HEK293 (cell line): ENCODE measurements around the gene KIF3B.
A peak's percentile ranks its signal among the peaks of the same experiment; 100 is the strongest.

Experiments used
- CTCF ChIA-PET: fragments of 350-600 bp; formaldehyde crosslinking; extraction: SDS; loops from one replicate; lab custom pipeline; 2021; ENCODE audit warnings: antibody characterized with exemption; lab: Yijun Ruan, JAX
- POLR2A ChIA-PET: fragments of 300-600 bp; formaldehyde crosslinking; extraction: SDS; loops from one replicate; lab custom pipeline; 2020; ENCODE audit warnings: antibody characterized with exemption, inconsistent platforms; lab: Yijun Ruan, JAX
- H3K27ac ChIP-seq: fragments of 200-500 bp; sonication (Bioruptor generic); 2 replicates; pipeline ENCODE4 v1.5.1; 2014; ENCODE audit warnings: low read depth, low read length, control low read depth, inconsistent platforms; ENCODE audit errors: extremely low read depth
- H3K36me3 ChIP-seq, 2 experiments: fragments of 200-500 bp in 1 of 2; sonication (Bioruptor generic) in 1 of 2; 1 replicate in 1 of 2; 2 replicates in 1 of 2; pipeline ENCODE4 v1.5.1; 2014 to 2017; ENCODE audit warnings: inconsistent platforms in 2 of 2, low read length in 2 of 2; ENCODE audit not compliant: control insufficient read depth in 2 of 2, insufficient read depth in 1 of 2
- H3K4me1 ChIP-seq: fragments of 200-500 bp; sonication (Bioruptor generic); 2 replicates; pipeline ENCODE4 v1.5.1; 2014; ENCODE audit warnings: mild to moderate bottlenecking, low read length, inconsistent platforms; ENCODE audit not compliant: control insufficient read depth, insufficient read depth
- H3K4me3 ChIP-seq: 2 replicates; pipeline ENCODE4 v1.5.1; 2011; ENCODE audit warnings: low read depth, mild to moderate bottlenecking, control low read depth, low read length, moderate library complexity
- H3K9me3 ChIP-seq: fragments of 200-500 bp; sonication (Bioruptor generic); 2 replicates; pipeline ENCODE4 v1.5.1; 2014; ENCODE audit warnings: low read depth, low read length, inconsistent platforms; ENCODE audit not compliant: control insufficient read depth, insufficient read depth
- AEBP2 ChIP-seq: fragments of 450-650 bp; formaldehyde crosslinking; IDR thresholded peaks from 2 replicates; pipeline ENCODE4 v1.5.1; 2016; ENCODE audit warnings: missing biosample characterization, missing genetic modification characterization, borderline replicate concordance
- GLIS2 ChIP-seq: fragments of 450-650 bp; formaldehyde crosslinking; IDR thresholded peaks from 2 replicates; pipeline ENCODE4 v1.5.1; 2016; ENCODE audit warnings: missing biosample characterization, missing genetic modification characterization
- PRDM1 ChIP-seq: fragments of 450-650 bp; formaldehyde crosslinking; IDR thresholded peaks from 2 replicates; pipeline ENCODE4; 2016; ENCODE audit warnings: missing biosample characterization, missing genetic modification characterization
- PRDM6 ChIP-seq: fragments of 450-650 bp; formaldehyde crosslinking; IDR thresholded peaks from 2 replicates; pipeline ENCODE4 v1.5.1; 2017; ENCODE audit warnings: missing biosample characterization, missing genetic modification characterization
- SCRT2 ChIP-seq: fragments of 450-650 bp; formaldehyde crosslinking; IDR thresholded peaks from 2 replicates; pipeline ENCODE4 v1.5.1; 2016; ENCODE audit warnings: missing biosample characterization, missing genetic modification characterization
- SP3 ChIP-seq: fragments of 450-650 bp; formaldehyde crosslinking; IDR thresholded peaks from 2 replicates; pipeline ENCODE4 v1.5.1; 2016; ENCODE audit warnings: missing biosample characterization, missing genetic modification characterization
- SP7 ChIP-seq: fragments of 450-650 bp; formaldehyde crosslinking; IDR thresholded peaks from 2 replicates; pipeline ENCODE4 v1.5.1; 2016; ENCODE audit warnings: missing biosample characterization, missing genetic modification characterization
- ZBTB20 ChIP-seq: fragments of 450-650 bp; formaldehyde crosslinking; IDR thresholded peaks from 2 replicates; pipeline ENCODE4 v1.5.1; 2016; ENCODE audit warnings: missing biosample characterization, missing genetic modification characterization
- ZFP3 ChIP-seq: fragments of 450-650 bp; formaldehyde crosslinking; IDR thresholded peaks from 2 replicates; pipeline ENCODE4 v1.5.1; 2016; ENCODE audit warnings: low read depth, missing biosample characterization, missing genetic modification characterization
- ZNF114 ChIP-seq: fragments of 450-650 bp; formaldehyde crosslinking; IDR thresholded peaks from 2 replicates; pipeline ENCODE4 v1.5.0; 2017; ENCODE audit warnings: missing biosample characterization, missing genetic modification characterization
- ZNF169 ChIP-seq: fragments of 450-650 bp; formaldehyde crosslinking; IDR thresholded peaks from 2 replicates; pipeline ENCODE4 v1.5.1; 2016; ENCODE audit warnings: missing biosample characterization, missing genetic modification characterization
- ZNF221 ChIP-seq: fragments of 450-650 bp; formaldehyde crosslinking; IDR thresholded peaks from 2 replicates; pipeline ENCODE4 v1.5.1; 2017; ENCODE audit warnings: missing biosample characterization, missing genetic modification characterization, borderline replicate concordance
- ZNF239 ChIP-seq: fragments of 450-650 bp; formaldehyde crosslinking; IDR thresholded peaks from 2 replicates; pipeline ENCODE4 v1.5.1; 2016; ENCODE audit warnings: missing biosample characterization, missing genetic modification characterization
- ZNF37A ChIP-seq: fragments of 450-650 bp; IDR thresholded peaks from 2 replicates; pipeline ENCODE4 v1.5.1; 2018; ENCODE audit warnings: missing biosample characterization, missing genetic modification characterization
- ZNF600 ChIP-seq: fragments of 450-650 bp; formaldehyde crosslinking; IDR thresholded peaks from 2 replicates; pipeline ENCODE4 v1.5.1; 2016; ENCODE audit warnings: missing biosample characterization, missing genetic modification characterization
- ZNF639 ChIP-seq: fragments of 450-650 bp; formaldehyde crosslinking; IDR thresholded peaks from 2 replicates; pipeline ENCODE4 v1.5.1; 2016; ENCODE audit warnings: missing biosample characterization, missing genetic modification characterization
- TF ChIP-seq, protein P1 (sequence below): fragments of 450-650 bp; formaldehyde crosslinking; IDR thresholded peaks from 2 replicates; pipeline ENCODE4; 2016; ENCODE audit warnings: missing biosample characterization, missing genetic modification characterization
- TF ChIP-seq, protein P2 (sequence below): fragments of 450-650 bp; formaldehyde crosslinking; IDR thresholded peaks from 2 replicates; pipeline ENCODE4 v1.5.1; 2016; ENCODE audit warnings: missing biosample characterization, missing genetic modification characterization

Gene KIF3B

DNA sequence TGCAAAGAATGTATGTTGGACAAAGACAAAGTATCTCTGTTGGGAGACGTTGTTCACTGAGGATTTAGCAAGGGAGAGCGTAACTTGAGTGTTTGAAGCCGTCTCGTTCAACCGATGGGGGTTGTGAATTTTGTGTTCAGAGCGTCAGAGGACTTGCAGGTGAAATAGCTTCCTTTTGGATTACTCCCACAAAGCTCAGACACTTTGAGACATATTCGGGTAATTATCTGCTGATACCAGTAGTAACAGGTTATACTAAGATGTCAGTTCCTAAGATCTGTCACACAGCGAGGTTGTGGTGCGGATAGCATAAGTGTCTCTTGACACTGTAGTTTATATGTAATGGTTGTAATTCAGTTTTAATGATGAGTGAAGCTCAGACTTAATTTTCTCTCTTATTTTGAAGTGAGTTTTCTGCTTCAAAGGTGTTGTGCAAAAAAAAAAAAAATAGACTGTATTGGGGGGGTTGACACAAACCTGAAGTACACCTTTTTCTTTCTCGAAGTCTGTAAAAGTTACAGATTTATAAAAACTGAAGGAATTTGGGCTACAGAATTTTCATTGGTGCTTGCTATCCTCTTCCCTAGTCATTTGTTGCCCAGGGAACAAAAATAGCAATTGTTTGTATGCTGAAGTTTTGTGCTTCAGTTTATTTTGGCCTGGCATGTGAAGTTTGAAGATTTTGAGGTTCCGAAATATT, 82.3 kb downstream of the KIF3B start:
- Histone ChIP-seq H3K4me1 (peaks cover 17% of the 10 kb centered on the region), H3K9me3 (no peaks in the 10 kb centered on the region), H3K4me3 (peak overlapping the region; percentile 97), H3K36me3 (no peaks in the 10 kb centered on the region), H3K27ac (peak overlapping the region; percentile 49)
- TF ChIP-seq ZNF37A (tag by site-specific recombination) (no peak), SP3 (tag by site-specific recombination) (no peak), GLIS2 (tag by site-specific recombination) (no peak), ZNF239 (tag by site-specific recombination) (no peak), ZNF221 (tag by site-specific recombination) (no peak), ZBTB20 (tag by site-specific recombination) (0 out of 2 replicates have a peak, but pooled peaks have one; percentile 8), SCRT2 (tag by site-specific recombination) (peak; percentile 48)
- TF ChIP-seq, protein P1, sequence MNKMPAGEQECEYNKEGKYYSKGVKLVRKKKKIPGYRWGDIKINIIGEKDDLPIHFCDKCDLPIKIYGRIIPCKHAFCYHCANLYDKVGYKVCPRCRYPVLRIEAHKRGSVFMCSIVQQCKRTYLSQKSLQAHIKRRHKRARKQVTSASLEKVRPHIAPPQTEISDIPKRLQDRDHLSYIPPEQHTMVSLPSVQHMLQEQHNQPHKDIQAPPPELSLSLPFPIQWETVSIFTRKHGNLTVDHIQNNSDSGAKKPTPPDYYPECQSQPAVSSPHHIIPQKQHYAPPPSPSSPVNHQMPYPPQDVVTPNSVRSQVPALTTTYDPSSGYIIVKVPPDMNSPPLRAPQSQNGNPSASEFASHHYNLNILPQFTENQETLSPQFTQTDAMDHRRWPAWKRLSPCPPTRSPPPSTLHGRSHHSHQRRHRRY = no peak
- ChIA-PET POLR2A (interaction anchor here (0.7 to 2.9 kb wide), 5 partner anchors 9 to 250 kb away, joined by 3 to 11 read pairs (median 4); partner anchors contain the start of gene TM9SF4), CTCF (interaction anchor here (0.6 to 0.9 kb wide), 2 partner anchors 15 to 92 kb away, joined by 3 to 4 read pairs; no protein-coding TSS in a partner anchor)

DNA sequence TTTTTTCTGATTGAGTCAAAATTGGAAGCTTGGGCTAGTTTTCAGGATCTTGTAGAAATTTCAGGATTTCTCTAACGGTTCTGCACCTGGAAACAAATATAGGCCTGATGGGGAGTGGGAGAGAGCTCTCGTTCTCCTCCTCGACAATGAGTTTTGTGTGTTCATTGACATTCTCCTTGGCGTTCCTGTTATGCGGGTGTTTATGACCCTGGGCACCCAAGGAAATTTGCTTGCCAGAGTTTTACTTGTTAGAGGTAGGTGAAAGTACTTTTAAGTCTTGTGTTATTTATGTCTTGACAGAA, 82.8 kb downstream of the KIF3B start:
- H3K27ac ChIP-seq = no peak overlapping the region
- CTCF ChIA-PET = interaction anchor here (0.6 kb wide), 1 partner anchor 79 kb away, joined by 3 read pairs; no protein-coding TSS in a partner anchor
- H3K4me3 ChIP-seq = peak overlapping the region; percentile 97; the same call in 1 of the 2 replicates
- TF ChIP-seq PRDM6 (tag by site-specific recombination) (0 out of 2 replicates have a peak, but pooled peaks have one; percentile 9), PRDM1 (tag by site-specific recombination) (peak; percentile 54), ZNF639 (tag by site-specific recombination) (no peak)
- TF ChIP-seq, all 188 proteins: peak for 2
- Histone ChIP-seq H3K36me3 (no peaks in the 10 kb centered on the region), H3K9me3 (no peaks in the 10 kb centered on the region), H3K4me1 (peaks cover 12% of the 10 kb centered on the region)
- POLR2A ChIA-PET = no interaction called here

- CTCF ChIA-PET = no interaction called here
- H3K27ac ChIP-seq = no peak overlapping the region
- peaks cover 18% of the 10 kb centered on the region for H3K4me1 ChIP-seq
- H3K4me3 ChIP-seq = no peak overlapping the region
- no peaks in the 10 kb centered on the region for H3K9me3 ChIP-seq
- peaks cover 0 to 11% of the 10 kb centered on the region in 2 experiments; a peak in 1 of 3 replicates for H3K36me3 ChIP-seq
- TF ChIP-seq SP7 (tag by site-specific recombination) = peak; percentile 81
- TF ChIP-seq ZNF169 (tag by site-specific recombination) = no peak
- TF ChIP-seq, all 188 proteins: peak for 1
- POLR2A ChIA-PET = no interaction called here
These were observed 85.5 kb downstream of the KIF3B start for GRCh38 chr20:32362901-32363364.

- CTCF ChIA-PET = no interaction called here
- POLR2A ChIA-PET = no interaction called here
- TF ChIP-seq ZFP3 (tag by site-specific recombination) (0 out of 2 replicates have a peak, but pooled peaks have one; percentile 40), AEBP2 (tag by site-specific recombination) (no peak), ZNF114 (tag by site-specific recombination) (no peak), ZNF600 (tag by site-specific recombination) (peak; percentile 34; the same call in 1 of the 2 replicates)
- TF ChIP-seq, protein P2, sequence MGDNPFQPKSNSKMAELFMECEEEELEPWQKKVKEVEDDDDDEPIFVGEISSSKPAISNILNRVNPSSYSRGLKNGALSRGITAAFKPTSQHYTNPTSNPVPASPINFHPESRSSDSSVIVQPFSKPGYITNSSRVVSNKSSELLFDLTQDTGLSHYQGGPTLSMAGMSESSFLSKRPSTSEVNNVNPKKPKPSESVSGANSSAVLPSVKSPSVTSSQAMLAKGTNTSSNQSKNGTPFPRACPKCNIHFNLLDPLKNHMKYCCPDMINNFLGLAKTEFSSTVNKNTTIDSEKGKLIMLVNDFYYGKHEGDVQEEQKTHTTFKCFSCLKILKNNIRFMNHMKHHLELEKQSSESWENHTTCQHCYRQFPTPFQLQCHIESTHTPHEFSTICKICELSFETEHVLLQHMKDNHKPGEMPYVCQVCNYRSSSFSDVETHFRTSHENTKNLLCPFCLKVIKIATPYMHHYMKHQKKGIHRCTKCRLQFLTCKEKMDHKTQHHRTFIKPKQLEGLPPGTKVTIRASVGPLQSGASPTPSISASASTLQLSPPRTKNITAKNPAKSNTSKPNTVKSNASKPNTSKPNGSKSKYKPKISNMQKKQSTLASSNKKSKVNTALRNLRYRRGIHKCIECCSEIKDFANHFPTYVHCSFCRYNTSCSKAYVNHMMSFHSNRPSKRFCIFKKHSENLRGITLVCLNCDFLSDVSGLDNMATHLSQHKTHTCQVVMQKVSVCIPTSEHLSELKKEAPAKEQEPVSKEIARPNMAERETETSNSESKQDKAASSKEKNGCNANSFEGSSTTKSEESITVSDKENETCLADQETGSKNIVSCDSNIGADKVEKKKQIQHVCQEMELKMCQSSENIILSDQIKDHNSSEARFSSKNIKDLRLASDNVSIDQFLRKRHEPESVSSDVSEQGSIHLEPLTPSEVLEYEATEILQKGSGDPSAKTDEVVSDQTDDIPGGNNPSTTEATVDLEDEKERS (tag by site-specific recombination) = no peak
These were observed 86.0 kb downstream of the KIF3B start for GRCh38 chr20:32363492-32363891.

More at GRCh38 chr20:32363492-32363891, 86.0 kb downstream of the KIF3B start:
- H3K4me3 ChIP-seq = no peak overlapping the region
- no peak overlapping the region; the same call in 1 of the 2 replicates for H3K27ac ChIP-seq
- H3K4me1 ChIP-seq = peaks cover 18% of the 10 kb centered on the region
- H3K9me3 ChIP-seq = no peaks in the 10 kb centered on the region
- H3K36me3 ChIP-seq = peaks cover 0 to 16% of the 10 kb centered on the region in 2 experiments; a peak in 1 of 3 replicates
